ENCODE results near the gene RDX.
"Not testable (repeated sequence)": the region's sequence is repeated elsewhere in the genome, so short reads cannot be mapped to it uniquely, and the experiment has no call there.

Gene RDX

GRCh38 chr11:110272919-110273318, 23.5 kb downstream of the RDX start:
- no peak for DNase-seq (ENCODE audit: low read depth)

- DNase-seq (ENCODE audit: low read depth), result no peak
Measured at GRCh38 chr11:110269996-110270395, 26.4 kb downstream of the RDX start.

- no peak for DNase-seq (ENCODE audit: low read depth)
Measured at GRCh38 chr11:110268441-110268840, 28.0 kb downstream of the RDX start.

GRCh38 chr11:110262072-110262403, 34.4 kb downstream of the RDX start:
- DNase-seq (ENCODE audit: low read depth), result no peak

GRCh38 chr11:110261195-110262071, 35.0 kb downstream of the RDX start:
- no peak for DNase-seq (ENCODE audit: low read depth)

GRCh38 chr11:110253525-110253924, 42.9 kb downstream of the RDX start:
- DNase-seq (ENCODE audit: low read depth), result no peak

GRCh38 chr11:110251836-110252235, 44.6 kb downstream of the RDX start:
- peak; percentile 69 for DNase-seq (ENCODE audit: low read depth)

- no peak for DNase-seq (ENCODE audit: low read depth)
Measured at GRCh38 chr11:110250168-110250567, 46.2 kb downstream of the RDX start.

GRCh38 chr11:110249766-110250165, 46.6 kb downstream of the RDX start:
- no peak for DNase-seq (ENCODE audit: low read depth)

- DNase-seq (ENCODE audit: low read depth), result peak; percentile 22
Measured at GRCh38 chr11:110249066-110249465, 47.3 kb downstream of the RDX start.

GRCh38 chr11:110243791-110244190, 52.6 kb downstream of the RDX start:
- DNase-seq (ENCODE audit: low read depth), result no peak

- DNase-seq (ENCODE audit: low read depth), result no peak
Measured at GRCh38 chr11:110242746-110243145, 53.7 kb downstream of the RDX start.

- no peak for DNase-seq (ENCODE audit: low read depth)
Measured at GRCh38 chr11:110242188-110242587, 54.2 kb downstream of the RDX start.

- DNase-seq (ENCODE audit: low read depth), result no peak
Measured at GRCh38 chr11:110235966-110236365, 60.4 kb downstream of the RDX start.

- DNase-seq (ENCODE audit: low read depth), result no peak
Measured at GRCh38 chr11:110230377-110230776, 66.0 kb downstream of the RDX start.

- peak; percentile 35 for DNase-seq (ENCODE audit: low read depth)
Measured at GRCh38 chr11:110219006-110219785, 77.2 kb downstream of the RDX start.

GRCh38 chr11:110217936-110218335, 78.5 kb downstream of the RDX start:
- DNase-seq (ENCODE audit: low read depth), result no peak

- no peak for DNase-seq (ENCODE audit: low read depth)
Measured at GRCh38 chr11:110217223-110217877, 79.1 kb downstream of the RDX start.

GRCh38 chr11:110209313-110209694, 87.1 kb downstream of the RDX start:
- DNase-seq (ENCODE audit: low read depth), result not testable (repeated sequence)

GRCh38 chr11:110208678-110209312, 87.6 kb downstream of the RDX start:
- DNase-seq (ENCODE audit: low read depth), result not testable (repeated sequence)

GRCh38 chr11:110207123-110207522, 89.3 kb downstream of the RDX start:
- no peak for DNase-seq (ENCODE audit: low read depth)

- DNase-seq (ENCODE audit: low read depth), result no peak
Measured at GRCh38 chr11:110200836-110201235, 95.6 kb downstream of the RDX start.
